B cell (primary cell): ENCODE results near the gene KAZN. TPM values are rescaled to one million over a fixed set of nuclear protein-coding genes. Genes with fewer than 3 reads are reported as not detected.

Experiments
- ATAC-seq: fragments of 200-7000 bp; cut with Tn5 transposase; one replicate; pipeline ENCODE4 v1.10.0; 2021; ENCODE audit warnings: low read depth, mild to moderate bottlenecking, moderate number of reproducible peaks, moderate library complexity
- CTCF ChIA-PET: fragments of 350-600 bp; sonication (Branson Sonifier 250); formaldehyde crosslinking; loops from one replicate; lab custom pipeline; 2021; ENCODE audit warnings: antibody characterized with exemption, inconsistent platforms; lab: Charles Lee
- POLR2A ChIA-PET: fragments of 350-600 bp; sonication (Branson Sonifier 250); formaldehyde crosslinking; loops from one replicate; lab custom pipeline; 2021; ENCODE audit warnings: antibody characterized with exemption; lab: Charles Lee
- DNase-seq: peaks from one replicate; pipeline ENCODE4 v3.0.0; 2013
- H2AFZ ChIP-seq: 2 replicates; pipeline ENCODE4 v1.6.1; 2012; ENCODE audit warnings: mild to moderate bottlenecking, low read depth, low read length; ENCODE audit not compliant: insufficient read depth, poor library complexity, severe bottlenecking
- H3K27ac ChIP-seq, 2 donors: 1 replicate in 1 of 2; 2 replicates in 1 of 2; pipeline ENCODE4 v1.5.1; 2012 to 2013; ENCODE audit warnings: low read length in 2 of 2, mild to moderate bottlenecking in 2 of 2, moderate library complexity in 1 of 2
- H3K27me3 ChIP-seq, 4 experiments: fragments of 200-600 bp in 1 of 4; sonication (generic) in 1 of 4; replicated peaks in 1 of 4; 1 replicate in 2 of 4; 2 replicates in 2 of 4; pipeline versions ENCODE4 v1.6.1 to v1.7.0; 2013 to 2016; ENCODE audit warnings: low read length in 3 of 4, mild to moderate bottlenecking in 2 of 4, mixed read lengths in 1 of 4, moderate library complexity in 1 of 4; ENCODE audit not compliant: insufficient read depth in 4 of 4, control insufficient read depth in 3 of 4; ENCODE audit errors: control extremely low read depth in 1 of 4
- H3K36me3 ChIP-seq, 2 experiments: replicated peaks in 1 of 2; 1 replicate in 1 of 2; 2 replicates in 1 of 2; pipeline versions ENCODE4 v1.6.1 to v1.7.1; 2013; ENCODE audit warnings: low read length in 1 of 2; ENCODE audit not compliant: insufficient read depth in 2 of 2, control insufficient read depth in 1 of 2; ENCODE audit errors: control extremely low read depth in 1 of 2, extremely low read depth in 1 of 2
- H3K4me1 ChIP-seq, 2 donors: fragments of 200-600 bp in 1 of 2; sonication (generic) in 1 of 2; 1 replicate in 1 of 2; 2 replicates in 1 of 2; pipeline versions ENCODE4 v1.5.1 to v1.6.1; 2013 to 2017; ENCODE audit warnings: low read length in 2 of 2; ENCODE audit not compliant: control insufficient read depth in 2 of 2, insufficient read depth in 2 of 2
- H3K4me2 ChIP-seq: replicated peaks from 2 replicates; pipeline ENCODE3; 2012; ENCODE audit warnings: mild to moderate bottlenecking, low read depth, low read length; ENCODE audit not compliant: poor library complexity, severe bottlenecking
- H3K4me3 ChIP-seq, 5 experiments: fragments of 200-600 bp in 1 of 5; sonication (generic) in 1 of 5; 1 replicate in 3 of 5; 2 replicates in 2 of 5; pipeline versions ENCODE4 v1.5.1 to v1.7.0; 2011 to 2016; ENCODE audit warnings: low read length in 4 of 5, mild to moderate bottlenecking in 4 of 5, low read depth in 2 of 5, control low read depth in 1 of 5, moderate library complexity in 1 of 5; ENCODE audit not compliant: insufficient read depth in 1 of 5; ENCODE audit errors: control extremely low read depth in 1 of 5, extremely low read depth in 1 of 5
- H3K79me2 ChIP-seq: fragments of 200-600 bp; sonication (generic); one replicate; pipeline ENCODE4 v1.6.0; 2016; ENCODE audit warnings: low read length; ENCODE audit not compliant: control insufficient read depth, insufficient read depth
- H3K9ac ChIP-seq: fragments of 200-600 bp; sonication (generic); 2 replicates; pipeline ENCODE4 v1.6.1; 2017; ENCODE audit warnings: mild to moderate bottlenecking, low read length, moderate library complexity
- H3K9me3 ChIP-seq, 3 donors: one replicate each; pipeline versions ENCODE4 v1.6.1 to v1.7.1; 2013; ENCODE audit warnings: low read length in 2 of 3; ENCODE audit not compliant: control insufficient read depth in 2 of 3, insufficient read depth in 1 of 3; ENCODE audit errors: control extremely low read depth in 1 of 3
- H4K20me1 ChIP-seq: 2 replicates; pipeline ENCODE4 v1.6.0; 2012; ENCODE audit warnings: mild to moderate bottlenecking, low read length; ENCODE audit not compliant: insufficient read depth, control insufficient read depth, poor library complexity, severe bottlenecking
- H3K27ac Mint-ChIP-seq: one replicate; pipeline ENCODE4 v1.8.0; 2021; ENCODE audit warnings: mixed read lengths
- H3K27me3 Mint-ChIP-seq: one replicate; pipeline ENCODE4 v1.8.0; 2021; ENCODE audit warnings: mixed read lengths
- H3K4me1 Mint-ChIP-seq: one replicate; pipeline ENCODE4 v1.8.0; 2021; ENCODE audit warnings: mixed read lengths
- H3K4me3 Mint-ChIP-seq: one replicate; pipeline ENCODE4 v1.8.0; 2021; ENCODE audit warnings: mixed read lengths
- H3K9me3 Mint-ChIP-seq: one replicate; pipeline ENCODE4 v1.8.0; 2022; ENCODE audit warnings: mixed read lengths; ENCODE audit not compliant: insufficient read depth
- CTCF ChIP-seq: fragments of 200-600 bp; IDR thresholded peaks from one replicate; pipeline ENCODE4 v1.8.0; 2022; ENCODE audit warnings: antibody characterized with exemption, mild to moderate bottlenecking
- EZH2 ChIP-seq: IDR thresholded peaks from 2 replicates; pipeline ENCODE4 v1.6.1; 2012; ENCODE audit warnings: borderline replicate concordance, low read depth, mild to moderate bottlenecking, moderate library complexity, low read length; ENCODE audit not compliant: insufficient read depth, poor library complexity, severe bottlenecking
- WGBS: methylation state at CpG from one replicate; pipeline ENCODE4 v1.1.5; 2013; ENCODE audit warnings: missing lambda C conversion rate; ENCODE audit not compliant: insufficient coverage; 5-methylcytosine and 5-hydroxymethylcytosine counted together
- intact Hi-C: fragments of 100-400 bp; cut with micrococcal nuclease; formaldehyde crosslinking; loops from one replicate; pipeline ENCODE4 v1.10.0; 2022
- polyA plus RNA-seq: library from polyadenylated mRNA; depleted of rRNA; stranded (reverse); fragments of >200 nt; gene quantifications from 2 replicates; pipeline ENCODE4 v1.2.3, GENCODE V29; 2012
- total RNA-seq, 2 donors: library from RNA; stranded (reverse); fragments of 120-200 nt in 1 of 2; gene quantifications; 1 replicate in 1 of 2; 2 replicates in 1 of 2; pipeline versions ENCODE4 v1.2.3 to v1.2.4, GENCODE V29; 2013 to 2022

The KAZN gene
- total and polyA plus RNA-seq, 2 donors (not counting 1 experiment from before 2014, with no cell fraction given), result 0.13 to 0.39 TPM

GRCh38 chr1:14974361-14974760, 375.9 kb downstream of the KAZN start:
- Histone ChIP-seq H3K4me3 (no peak overlapping the region), H3K9me3 (peaks cover 0 to 3% (median 0%) of the 10 kb centered on the region in 3 donors)
- POLR2A ChIA-PET, result no interaction called here

GRCh38 chr1:14975119-14975518, 376.6 kb downstream of the KAZN start:
- Histone ChIP-seq H2AFZ (no peak overlapping the region), H3K4me1 (no peaks in the 10 kb centered on the region), H4K20me1 (no peaks in the 10 kb centered on the region), H3K9ac (no peak overlapping the region), H3K4me3 (no peak overlapping the region), H3K4me2 (no peak overlapping the region), H3K36me3 (no peaks in the 10 kb centered on the region), H3K27ac (no peak overlapping the region), H3K79me2 (no peaks in the 10 kb centered on the region), H3K27me3 (no peaks in the 10 kb centered on the region), H3K9me3 (peaks cover 0 to 3% (median 0%) of the 10 kb centered on the region in 3 donors)
- WGBS, result 91% methylated on average over 3 of the region's 4 CpGs
- Mint-ChIP-seq H3K9me3 (no peaks in the 10 kb centered on the region), H3K4me1 (no peaks in the 10 kb centered on the region), H3K27ac (no peak overlapping the region), H3K4me3 (no peak overlapping the region), H3K27me3 (peaks cover 10% of the 10 kb centered on the region)
- TF ChIP-seq CTCF (no peak), EZH2 (no peak)
- intact Hi-C loops, result no loop called here
- ATAC-seq (no peak), DNase-seq (no peak)
- POLR2A ChIA-PET, result no interaction called here
- CTCF ChIA-PET, result no interaction called here

More at GRCh38 chr1:14974361-14974760, 375.9 kb downstream of the KAZN start:
- no peaks in the 10 kb centered on the region for H4K20me1 ChIP-seq
- ATAC-seq, result no peak
- no peaks in the 10 kb centered on the region for H3K79me2 ChIP-seq
- H3K9ac ChIP-seq, result no peak overlapping the region
- no peak overlapping the region for H2AFZ ChIP-seq
- intact Hi-C loops, result no loop called here
- Mint-ChIP-seq H3K4me1 (no peaks in the 10 kb centered on the region), H3K9me3 (no peaks in the 10 kb centered on the region), H3K4me3 (no peak overlapping the region), H3K27ac (no peak overlapping the region), H3K27me3 (peaks cover 11% of the 10 kb centered on the region)
- CTCF ChIA-PET, result no interaction called here
- H3K36me3 ChIP-seq, result no peaks in the 10 kb centered on the region
- no peaks in the 10 kb centered on the region for H3K4me1 ChIP-seq
- no peak for DNase-seq
- H3K27ac ChIP-seq, result no peak overlapping the region
- no peaks in the 10 kb centered on the region for H3K27me3 ChIP-seq
- no peak overlapping the region for H3K4me2 ChIP-seq
- WGBS, result no CpG with 5 or more reads among the region's 2 CpGs
- no peak for TF ChIP-seq CTCF
- no peak for TF ChIP-seq EZH2
